ENCODE data around the gene SLC2A14.

- TF ChIP-seq GATA2 (IDR thresholded peaks at IDR 0.05; ENCODE audit: low read depth, low read length), result no peak
- no peak for TF ChIP-seq GATA3 (IDR thresholded peaks at IDR 0.05; ENCODE audit: low read depth, low read length)
Observed at GRCh38 chr12:7905071-7905470, 32.4 kb upstream of the SLC2A14 start.

Measured in SH-SY5Y (cell line).